HepG2 (cell line): ENCODE measurements around the gene PML. TPM values are rescaled to one million over a fixed set of nuclear protein-coding genes. Genes with fewer than 3 reads are reported as not detected.

Experiments
- ETV5 ChIP-seq: IDR thresholded peaks from 2 replicates; pipeline ENCODE4 v1.6.1; 2018; ENCODE audit warnings: missing biosample characterization, missing genetic modification reagents, inconsistent platforms, borderline replicate concordance
- GATAD1 ChIP-seq: IDR thresholded peaks from 2 replicates; pipeline ENCODE4 v1.6.1; 2016; ENCODE audit warnings: missing genetic modification reagents, missing compliant biosample characterization
- HCFC1 ChIP-seq: fragments of 150-350 bp; IDR thresholded peaks from 2 replicates; pipeline ENCODE4 v1.6.1; 2014; ENCODE audit warnings: low read depth, low read length
- HDAC6 ChIP-seq: fragments of 200-600 bp; sonication (generic); IDR thresholded peaks from 2 replicates; pipeline ENCODE4 v1.7.0; 2017; ENCODE audit warnings: mild to moderate bottlenecking, antibody characterized with exemption, low read length, low read depth
- HMG20A ChIP-seq: IDR thresholded peaks from 2 replicates; pipeline ENCODE4 v1.6.1; 2016; ENCODE audit warnings: borderline replicate concordance
- HNF4A ChIP-seq: sonication (generic); formaldehyde crosslinking; IDR thresholded peaks from 2 replicates; pipeline ENCODE4 v1.4.0; 2020; ENCODE audit warnings: missing genetic modification reagents
- MTA1 ChIP-seq: sonication (generic); formaldehyde crosslinking; IDR thresholded peaks from 2 replicates; pipeline ENCODE4 v1.4.0; 2020; ENCODE audit warnings: missing genetic modification reagents, mild to moderate bottlenecking, borderline replicate concordance
- NFE2 ChIP-seq: sonication (generic); formaldehyde crosslinking; IDR thresholded peaks from 2 replicates; pipeline ENCODE4 v1.4.0; 2020; ENCODE audit warnings: missing genetic modification reagents
- PAWR ChIP-seq: sonication (generic); formaldehyde crosslinking; IDR thresholded peaks from 2 replicates; pipeline ENCODE4 v1.4.0; 2020; ENCODE audit warnings: missing genetic modification reagents, mild to moderate bottlenecking, borderline replicate concordance
- SMAD3 ChIP-seq: sonication (generic); formaldehyde crosslinking; IDR thresholded peaks from 2 replicates; pipeline ENCODE4 v1.4.0; 2020; ENCODE audit warnings: missing genetic modification reagents
- SMC3 ChIP-seq: IDR thresholded peaks from 2 replicates; pipeline ENCODE4 v1.6.1; 2011; ENCODE audit warnings: low read length, improper control_type of control experiment
- TBX3 ChIP-seq: fragments of 450-650 bp; IDR thresholded peaks from 2 replicates; pipeline ENCODE4 v1.6.1; 2017; ENCODE audit warnings: antibody characterized with exemption, mild to moderate bottlenecking, inconsistent platforms, borderline replicate concordance
- TIGD3 ChIP-seq: sonication (generic); formaldehyde crosslinking; IDR thresholded peaks from 2 replicates; pipeline ENCODE4 v1.5.1; 2020; ENCODE audit warnings: mild to moderate bottlenecking, missing genetic modification reagents, borderline replicate concordance
- U2AF2 ChIP-seq: fragments of 200-400 bp; formaldehyde crosslinking; IDR thresholded peaks from 2 replicates; pipeline ENCODE4 v1.6.1; 2017; ENCODE audit warnings: low read depth, mild to moderate bottlenecking, low read length
- USF2 ChIP-seq, 2 experiments: sonication (generic) in 1 of 2; formaldehyde crosslinking in 1 of 2; IDR thresholded peaks; 2 replicates each; pipeline versions ENCODE4 v1.5.1 to v1.6.1; 2011 to 2020; ENCODE audit warnings: borderline replicate concordance in 1 of 2, low read depth in 1 of 2, low read length in 1 of 2, mild to moderate bottlenecking in 1 of 2, missing genetic modification reagents in 1 of 2, moderate library complexity in 1 of 2
- ZNF260 ChIP-seq: sonication (generic); formaldehyde crosslinking; IDR thresholded peaks from 2 replicates; pipeline ENCODE4 v1.4.0; 2020; ENCODE audit warnings: missing genetic modification reagents, low read depth, mild to moderate bottlenecking, borderline replicate concordance
- ZNF280B ChIP-seq: sonication (generic); formaldehyde crosslinking; IDR thresholded peaks from 2 replicates; pipeline ENCODE4 v1.5.0; 2020; ENCODE audit warnings: missing genetic modification reagents, mild to moderate bottlenecking, borderline replicate concordance
- ZNF562 ChIP-seq: sonication (generic); formaldehyde crosslinking; IDR thresholded peaks from 2 replicates; pipeline ENCODE4 v1.8.0; 2022; ENCODE audit warnings: missing genetic modification reagents, borderline replicate concordance
- ZNF570 ChIP-seq: sonication (generic); formaldehyde crosslinking; IDR thresholded peaks from 2 replicates; pipeline ENCODE4 v1.4.0; 2020; ENCODE audit warnings: mild to moderate bottlenecking, missing genetic modification reagents, borderline replicate concordance
- ZNF660 ChIP-seq: sonication (generic); formaldehyde crosslinking; IDR thresholded peaks from 2 replicates; pipeline ENCODE4 v1.5.1; 2020; ENCODE audit warnings: mild to moderate bottlenecking, low read depth, missing genetic modification reagents, borderline replicate concordance
- ZNF737 ChIP-seq: sonication (generic); formaldehyde crosslinking; IDR thresholded peaks from 2 replicates; pipeline ENCODE4 v1.5.0; 2020; ENCODE audit warnings: missing genetic modification reagents, mild to moderate bottlenecking, borderline replicate concordance
- ZNF775 ChIP-seq: sonication (generic); formaldehyde crosslinking; IDR thresholded peaks from 2 replicates; pipeline ENCODE4 v1.4.0; 2020; ENCODE audit warnings: missing genetic modification reagents, mild to moderate bottlenecking, moderate library complexity, borderline replicate concordance
- polyA plus RNA-seq, 8 experiments: library from polyadenylated mRNA; depleted of rRNA in 3 of 8; stranded (reverse) in 7 of 8; unstranded in 1 of 8; fragments of >200 nt; fragmentation: Illumina TruSeq in 4 of 8; extraction: Trizol in 4 of 8; gene quantifications; 2 replicates each; pipeline versions ENCODE4 v1.2.1 to v1.2.3, GENCODE V29; 2011 to 2016; ENCODE audit warnings: low read depth in 4 of 8, missing spikeins in 1 of 8, mixed read lengths in 1 of 8; ENCODE audit not compliant: insufficient read depth in 1 of 8
- total RNA-seq, 5 experiments: library from RNA; depleted of rRNA; stranded (reverse); fragments of >200 nt; fragmentation: Illumina TruSeq; extraction: Trizol; gene quantifications; 2 replicates each; pipeline ENCODE4 v1.2.3, GENCODE V29; 2016; ENCODE audit warnings: low read depth in 1 of 5
- TF ChIP-seq, protein P1 (sequence below): sonication (generic); formaldehyde crosslinking; IDR thresholded peaks from 2 replicates; pipeline ENCODE4 v1.4.0; 2020; ENCODE audit warnings: missing genetic modification reagents; ENCODE audit errors: not compliant biosample characterization

PML gene
- total and polyA plus RNA-seq, 2 of the 13 experiments (the other 11 are each of a cell fraction or from before 2014, with no cell fraction given), result 2.9 to 3.9 TPM

- TF ChIP-seq TBX3 (no peak), ZNF660 (no peak), SMC3 (0 out of 2 replicates have a peak, but pooled peaks have one; percentile 7), ZNF562 (no peak), HCFC1 (no peak), ZNF260 (CRISPR knock-in tag) (no peak), ZNF570 (no peak), USF2 (IDR thresholded peaks at IDR 0.05; ENCODE audit: low read depth, low read length) (no peak), USF2 (CRISPR knock-in tag; IDR thresholded peaks at IDR 0.05; ENCODE audit: borderline replicate concordance) (no peak), TIGD3 (no peak), GATAD1 (CRISPR knock-in tag) (no peak; the same call in 1 of the 2 replicates), HNF4A (CRISPR knock-in tag) (no peak), MTA1 (CRISPR knock-in tag) (no peak), HMG20A (CRISPR knock-in tag) (no peak), ETV5 (CRISPR knock-in tag) (peak; percentile 51), ZNF280B (CRISPR knock-in tag) (no peak), U2AF2 (no peak), SMAD3 (no peak), HDAC6 (no peak), ZNF737 (no peak), PAWR (CRISPR knock-in tag) (no peak), ZNF775 (CRISPR knock-in tag) (no peak), NFE2 (CRISPR knock-in tag) (no peak)
- TF ChIP-seq, protein P1, sequence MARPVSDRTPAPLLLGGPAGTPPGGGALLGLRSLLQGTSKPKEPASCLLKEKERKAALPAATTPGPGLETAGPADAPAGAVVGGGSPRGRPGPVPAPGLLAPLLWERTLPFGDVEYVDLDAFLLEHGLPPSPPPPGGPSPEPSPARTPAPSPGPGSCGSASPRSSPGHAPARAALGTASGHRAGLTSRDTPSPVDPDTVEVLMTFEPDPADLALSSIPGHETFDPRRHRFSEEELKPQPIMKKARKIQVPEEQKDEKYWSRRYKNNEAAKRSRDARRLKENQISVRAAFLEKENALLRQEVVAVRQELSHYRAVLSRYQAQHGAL (CRISPR knock-in tag), result no peak
These were observed 43.5 kb upstream of the PML start (continued) for GRCh38 chr15:73950831-73951561.
